ENCODE results near the gene LMAN1L.
A peak's percentile ranks its signal among the peaks of the same experiment; 100 is the strongest.

The LMAN1L gene

GRCh38 chr15:74864296-74864695 is 51.7 kb downstream of the LMAN1L start:
- no peak for DNase-seq

DNA sequence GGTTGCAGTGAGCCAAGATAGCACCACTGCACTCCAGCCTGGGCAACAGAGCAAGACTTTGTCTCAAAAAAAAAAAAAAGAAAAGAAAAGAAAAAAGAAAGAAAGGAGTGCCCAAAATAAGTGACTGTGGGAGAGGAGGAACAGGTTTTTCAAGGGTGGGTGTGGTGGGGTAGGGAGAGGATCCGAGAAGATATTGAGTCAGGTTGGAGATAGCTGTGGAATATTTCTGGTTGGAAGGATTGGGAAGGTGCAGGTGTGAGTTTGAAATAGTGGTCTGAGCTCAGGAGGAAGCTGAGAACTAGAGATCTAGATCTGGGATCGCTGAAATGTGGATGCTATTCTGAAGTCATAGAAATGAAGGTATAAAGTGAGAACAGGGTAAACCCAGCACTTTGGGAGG is 52.7 kb downstream of the LMAN1L start:
- DNase-seq = no peak

DNA sequence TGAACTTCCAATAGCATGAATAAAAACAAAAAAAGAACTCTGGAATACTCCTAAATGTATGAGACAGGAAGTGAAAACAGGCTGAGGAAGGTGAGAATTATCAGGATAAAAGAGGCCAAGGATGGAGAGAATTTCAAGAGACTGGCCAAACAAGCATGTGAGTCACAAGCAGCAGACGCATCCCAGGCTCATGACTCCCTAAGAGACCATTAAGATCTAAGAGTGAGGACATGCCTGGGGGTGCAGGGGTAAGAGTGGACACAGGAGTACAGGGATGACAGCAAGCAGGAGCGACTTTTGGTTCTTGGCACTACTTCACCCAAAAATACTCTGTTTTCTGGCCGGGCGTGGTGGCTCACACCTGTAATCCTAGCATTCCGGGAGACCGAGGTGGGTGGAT is 53.5 kb downstream of the LMAN1L start:
- DNase-seq = no peak

- DNase-seq = no peak
These were observed 54.9 kb downstream of the LMAN1L start for GRCh38 chr15:74867466-74868038.

DNA sequence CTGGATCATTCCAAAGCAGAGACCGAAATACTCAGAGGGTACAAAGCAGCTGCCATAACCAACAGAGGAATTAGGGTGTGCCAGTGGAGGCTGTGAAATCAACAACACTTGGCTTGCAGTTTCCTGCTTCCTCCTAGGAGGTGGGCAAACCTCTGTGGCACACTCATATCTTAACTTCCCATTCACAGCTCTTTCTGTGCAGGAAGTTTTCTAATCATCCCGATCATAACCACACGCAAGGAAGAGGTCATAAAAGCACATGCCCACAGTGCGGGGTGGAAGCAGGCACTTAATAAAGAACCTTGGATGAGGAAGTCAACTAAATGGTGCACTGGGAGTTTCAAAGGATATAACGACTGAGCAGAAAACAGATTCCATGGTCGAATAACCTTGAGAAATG is 55.4 kb downstream of the LMAN1L start:
- DNase-seq = peak; percentile 33

GRCh38 chr15:74869372-74869725 is 56.7 kb downstream of the LMAN1L start:
- no peak for DNase-seq

DNA sequence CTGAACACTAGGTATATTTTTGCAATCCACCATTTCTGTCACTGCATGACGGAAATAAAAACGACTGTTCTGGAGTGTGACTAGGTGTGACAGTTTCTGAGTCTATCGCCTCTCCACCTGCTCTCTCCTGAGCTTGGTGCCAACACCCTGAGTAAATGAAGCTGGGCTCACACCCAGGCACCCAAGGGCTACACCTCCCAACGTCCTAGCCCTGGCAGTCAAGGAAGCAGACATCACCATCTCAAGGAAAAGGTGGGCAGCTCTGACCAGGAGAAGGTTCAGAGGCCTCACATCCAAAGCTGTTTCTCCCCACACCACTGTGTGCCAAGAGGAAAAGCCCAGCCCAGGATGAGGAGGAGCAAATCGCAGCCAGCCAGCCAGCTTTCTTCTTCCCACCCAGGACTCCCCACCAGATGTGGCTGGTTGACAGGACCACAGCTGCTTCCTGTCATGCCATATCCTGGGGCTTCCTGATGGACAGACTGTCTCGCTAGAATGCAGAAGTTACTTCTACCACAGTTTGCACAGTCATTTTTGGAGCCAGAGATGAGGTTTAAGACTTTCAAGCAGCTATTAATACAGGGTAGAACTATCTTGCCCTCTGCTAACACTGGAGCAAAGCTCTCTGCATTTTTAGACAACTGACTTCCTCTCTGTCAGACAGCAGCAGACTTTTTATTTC is 57.2 kb downstream of the LMAN1L start:
- peak; percentile 48 for DNase-seq

GRCh38 chr15:74870436-74871215 is 58.0 kb downstream of the LMAN1L start:
- DNase-seq = no peak

DNA sequence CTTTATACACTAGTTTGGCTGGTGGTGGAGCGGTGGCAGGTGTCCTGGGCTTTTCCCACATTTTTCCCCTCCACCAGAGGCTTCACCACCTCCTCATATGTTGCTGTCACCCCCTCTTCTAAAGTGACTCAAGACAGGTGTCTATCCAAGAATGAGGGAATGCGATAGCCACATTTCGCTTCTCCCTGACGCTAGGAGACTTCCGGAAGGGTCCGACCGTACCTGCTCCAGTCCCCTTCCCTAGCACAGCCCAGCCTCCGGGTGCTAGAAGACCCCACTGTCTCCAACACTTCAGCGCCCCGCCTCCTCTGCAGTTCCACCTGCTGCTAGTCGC is 60.0 kb downstream of the LMAN1L start:
- no peak for DNase-seq

DNA sequence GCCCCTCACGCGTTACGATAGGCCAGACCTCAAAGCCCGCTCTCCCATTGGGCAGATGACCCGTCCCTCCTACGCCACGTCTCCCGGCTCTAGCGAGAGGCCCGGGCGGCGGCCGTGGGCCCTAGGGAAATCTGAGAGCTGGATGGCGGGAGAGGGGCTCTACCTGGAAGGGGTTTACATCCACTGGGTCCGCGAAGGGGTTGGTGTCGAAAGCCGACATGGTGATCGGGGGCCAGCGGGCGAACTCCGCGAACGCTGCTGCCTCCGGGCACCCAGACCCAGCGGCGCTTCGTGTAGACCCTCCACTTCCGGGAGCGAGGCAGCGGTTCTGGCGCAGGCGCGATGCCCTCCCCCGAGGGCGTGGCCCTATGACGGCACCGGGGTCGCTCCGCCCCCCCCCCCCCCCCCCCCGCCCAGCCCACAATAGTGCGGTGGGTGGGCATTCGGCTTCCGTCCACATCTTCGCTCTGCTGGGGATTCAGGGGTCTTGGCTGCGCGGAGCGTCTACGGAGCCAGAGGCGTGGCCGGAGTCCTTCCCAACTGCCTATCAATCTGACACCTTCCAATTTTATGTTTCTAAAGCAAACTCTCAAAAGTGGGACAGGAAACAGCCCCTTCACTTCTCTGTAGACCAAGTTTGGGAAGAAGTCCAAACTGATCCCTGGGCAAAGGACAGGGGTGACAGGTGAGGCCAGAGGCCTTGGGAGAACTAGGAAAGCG is 60.6 kb downstream of the LMAN1L start, which contains the start of gene SCAMP2:
SCAMP2 (minus strand) TSS at position 330 of the 720 bp plus-strand sequence; CDS start at position 220, 110 bp downstream.
- peak; percentile 92 for DNase-seq

- DNase-seq = no peak
These were observed 61.3 kb downstream of the LMAN1L start for GRCh38 chr15:74873756-74874424.

All from CD4-positive, alpha-beta T cell treated with Interleukin-10 for 1 hour (primary cell).